Heart left ventricle (tissue), 13 donors: ENCODE measurements around the gene KIF21B.

Source experiments
- POLR2A ChIP-seq, 2 donors: fragments of 450-650 bp; IDR thresholded peaks; one replicate each; pipeline ENCODE4 v1.6.1; 2017; ENCODE audit warnings: antibody characterized with exemption in 2 of 2, mild to moderate bottlenecking in 2 of 2, moderate library complexity in 2 of 2
- TF ChIP-seq, protein P1 (sequence below), 12 donors: fragments of 200-600 bp; sonication (generic) in 4 of 12; IDR thresholded peaks; one replicate each; pipeline versions ENCODE4 v1.5.0 to v1.8.0; 2018 to 2022; ENCODE audit warnings: antibody characterized with exemption in 12 of 12, mild to moderate bottlenecking in 5 of 12
- donor health status: ischemic (EF 13 %, LVEDD 7.1; RV severe dilation, severe dysfunction).
- donor health status: DM: no; HTN: yes; CAD: no.
- donor health status: DM: no; HTN: no; CAD: no.
- donor health status: ischemic (EF 25% LVEDD 6.9; RV normal size, moderate dysfunction).
- donor health status: ischemic (EF 25% LVEDD 5.7; RV mildly dilated, moderate dysfunction).
- donor health status: ischemic (EF 35%, LVEDD 5.7; RV mildly dilated, moderate dysfunction).
- donor health status: nonischemic (EF 11% LVEDD 7.7; RV severe dilation, severe dysfunction).
- donor health status: DM: yes; HTN: yes; CAD: no.
- donor health status: PGD.
- donor health status: ischemic (EF 29% LVEDD 5.4; RV normal size, mild dysfunction).
- donor health status: nonischemic (EF 23%, LVEDD 6.1; RV moderate dilation, normal function).

DNA sequence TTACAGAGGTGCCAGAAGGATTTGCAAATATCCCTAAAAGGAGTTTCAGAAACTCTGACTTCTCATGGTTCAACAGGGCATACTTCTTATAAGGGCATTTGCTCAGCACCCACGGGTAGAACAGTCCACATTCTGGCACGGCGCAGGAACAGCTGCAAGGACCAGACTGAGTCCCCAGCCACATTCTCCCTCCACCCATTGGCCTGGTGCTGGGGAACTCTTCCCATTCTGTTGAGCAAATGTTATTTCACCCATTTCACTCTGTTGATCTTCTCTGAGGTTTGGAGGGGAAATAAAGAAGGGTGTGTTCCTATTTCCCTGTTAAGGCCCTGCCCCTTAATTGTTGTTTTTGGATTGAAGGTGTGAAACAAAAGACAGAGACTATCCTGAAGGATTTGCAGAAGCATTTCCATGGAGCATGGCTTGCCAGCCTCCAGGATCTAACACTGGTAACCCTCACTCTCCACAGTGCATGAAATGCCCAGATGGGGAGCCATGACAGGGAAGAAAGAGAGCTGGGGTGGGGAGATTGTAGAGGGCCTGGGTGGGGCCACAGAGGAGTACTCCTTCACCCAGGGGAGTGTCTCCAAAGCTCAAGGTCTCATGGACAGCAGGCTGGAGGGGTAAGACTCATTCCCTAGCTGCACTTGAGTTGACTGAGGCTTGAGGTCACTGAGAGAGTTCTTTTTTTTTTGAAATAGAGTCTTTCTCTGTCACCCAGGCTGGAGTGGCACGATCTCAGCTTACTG, 93.8 kb downstream of the KIF21B start:
- TF ChIP-seq, protein P1, sequence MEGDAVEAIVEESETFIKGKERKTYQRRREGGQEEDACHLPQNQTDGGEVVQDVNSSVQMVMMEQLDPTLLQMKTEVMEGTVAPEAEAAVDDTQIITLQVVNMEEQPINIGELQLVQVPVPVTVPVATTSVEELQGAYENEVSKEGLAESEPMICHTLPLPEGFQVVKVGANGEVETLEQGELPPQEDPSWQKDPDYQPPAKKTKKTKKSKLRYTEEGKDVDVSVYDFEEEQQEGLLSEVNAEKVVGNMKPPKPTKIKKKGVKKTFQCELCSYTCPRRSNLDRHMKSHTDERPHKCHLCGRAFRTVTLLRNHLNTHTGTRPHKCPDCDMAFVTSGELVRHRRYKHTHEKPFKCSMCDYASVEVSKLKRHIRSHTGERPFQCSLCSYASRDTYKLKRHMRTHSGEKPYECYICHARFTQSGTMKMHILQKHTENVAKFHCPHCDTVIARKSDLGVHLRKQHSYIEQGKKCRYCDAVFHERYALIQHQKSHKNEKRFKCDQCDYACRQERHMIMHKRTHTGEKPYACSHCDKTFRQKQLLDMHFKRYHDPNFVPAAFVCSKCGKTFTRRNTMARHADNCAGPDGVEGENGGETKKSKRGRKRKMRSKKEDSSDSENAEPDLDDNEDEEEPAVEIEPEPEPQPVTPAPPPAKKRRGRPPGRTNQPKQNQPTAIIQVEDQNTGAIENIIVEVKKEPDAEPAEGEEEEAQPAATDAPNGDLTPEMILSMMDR (IDR thresholded peaks at IDR 0.05): no peak
- TF ChIP-seq POLR2A (IDR thresholded peaks at IDR 0.05): no peak
